ENCODE data around the gene M1AP.

GRCh38 chr2:74571058-74571457 is 77.1 kb downstream of the M1AP start:
- no peak for TF ChIP-seq CTCF (IDR thresholded peaks at IDR 0.05)
- no peak for TF ChIP-seq POLR2A (IDR thresholded peaks at IDR 0.05)

All from heart left ventricle (tissue), 13 donors.